Measurements from ENCODE around the gene TSPAN4. TPM values are rescaled to one million over a fixed set of nuclear protein-coding genes. Genes with fewer than 3 reads are reported as not detected.

The TSPAN4 gene
- total and polyA plus RNA-seq, 9 of the 15 experiments (the other 6 are each of a cell fraction or from before 2014, with no cell fraction given), result 0.07 to 31.0 (median 15.7) TPM

GRCh38 chr11:875769-876301 is 33.2 kb downstream of the TSPAN4 start (continued):
- TF ChIP-seq RBM17 (IDR thresholded peaks at IDR 0.05; ENCODE audit: borderline replicate concordance, low read depth, low read length) (no peak), HOMEZ (CRISPR knock-in tag; IDR thresholded peaks at IDR 0.05) (no peak), SIN3B (IDR thresholded peaks at IDR 0.05; ENCODE audit: low read depth) (no peak), TCF7 (IDR thresholded peaks at IDR 0.05; ENCODE audit: borderline replicate concordance) (peak; percentile 41; the same call in 1 of the 2 replicates), MAFG (tag; conservative IDR thresholded peaks at IDR 0.05) (no peak), POLR2G (IDR thresholded peaks at IDR 0.05; ENCODE audit: low read depth, low read length) (no peak; the same call in 1 of the 2 replicates), ZNF395 (CRISPR knock-in tag; IDR thresholded peaks at IDR 0.05) (peak; percentile 72; the same call in 1 of the 2 replicates), TAF15 (IDR thresholded peaks at IDR 0.05; ENCODE audit: low read depth, low read length) (no peak), MBD2 (IDR thresholded peaks at IDR 0.05; ENCODE audit: borderline replicate concordance, low read depth) (peak; percentile 65), CREM (IDR thresholded peaks at IDR 0.05; ENCODE audit: low read depth) (peak; percentile 41), PTTG1 (tag; IDR thresholded peaks at IDR 0.05; ENCODE audit: low read depth) (no peak), RNF219 (CRISPR knock-in tag; IDR thresholded peaks at IDR 0.05) (no peak), ELF4 (CRISPR knock-in tag; IDR thresholded peaks at IDR 0.05) (peak; percentile 46; the same call in 1 of the 2 replicates), ZNF561 (CRISPR knock-in tag; conservative IDR thresholded peaks at IDR 0.05) (no peak), ZNF699 (CRISPR knock-in tag; IDR thresholded peaks at IDR 0.05; ENCODE audit: insufficient replicate concordance) (no peak), MEIS2 (IDR thresholded peaks at IDR 0.05; ENCODE audit: partially characterized antibody) (peak; percentile 39), HMG20B (CRISPR knock-in tag; IDR thresholded peaks at IDR 0.05) (no peak), RB1 (IDR thresholded peaks at IDR 0.05; ENCODE audit: low read depth) (peak; percentile 27; the same call in 1 of the 2 replicates), NFIC (IDR thresholded peaks at IDR 0.05) (peak; percentile 85), ZNF239 (CRISPR knock-in tag; IDR thresholded peaks at IDR 0.05) (no peak), ELF2 (CRISPR knock-in tag; IDR thresholded peaks at IDR 0.05) (no peak), KDM4B (IDR thresholded peaks at IDR 0.05; ENCODE audit: borderline replicate concordance in 2 of 2, low read depth in 1 of 2) (no peak), RBM25 (IDR thresholded peaks at IDR 0.05; ENCODE audit: low read depth, low read length, severe bottlenecking) (no peak), SMARCA4 (IDR thresholded peaks at IDR 0.05) (peak; percentile 87)
- TF ChIP-seq, protein P1, sequence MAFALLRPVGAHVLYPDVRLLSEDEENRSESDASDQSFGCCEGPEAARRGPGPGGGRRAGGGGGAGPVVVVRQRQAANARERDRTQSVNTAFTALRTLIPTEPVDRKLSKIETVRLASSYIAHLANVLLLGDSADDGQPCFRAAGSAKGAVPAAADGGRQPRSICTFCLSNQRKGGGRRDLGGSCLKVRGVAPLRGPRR (CRISPR knock-in tag; IDR thresholded peaks at IDR 0.05), result no peak

All from K562 (cell line).